GM12878 (cell line): ENCODE results near the gene CD83. TPM values are rescaled to one million over a fixed set of nuclear protein-coding genes. Genes with fewer than 3 reads are reported as not detected.

Source experiments
- ATAC-seq: fragments of 200-7000 bp; cut with Tn5 transposase; 3 replicates; pipeline ENCODE4 v1.9.1; 2020; ENCODE audit warnings: mild to moderate bottlenecking, moderate library complexity
- BruUV-seq: library from RNA; stranded (reverse); fragments of 400-500 nt; replicated peaks from 2 replicates; lab custom pipeline; 2021; lab: Mats Ljungman, UMichigan
- CTCF ChIA-PET: fragments of 300-600 bp; sonication (Branson Sonifier 250); formaldehyde crosslinking; extraction: SDS; loops from one replicate; lab custom pipeline; 2021; ENCODE audit warnings: inconsistent platforms; lab: Yijun Ruan, JAX
- POLR2A ChIA-PET: fragments of 350-600 bp; formaldehyde crosslinking; extraction: SDS; loops from one replicate; lab custom pipeline; 2021; ENCODE audit warnings: inconsistent platforms; lab: Charles Lee
- RAD21 ChIA-PET: fragments of 300-600 bp; sonication (Branson Sonifier 250); formaldehyde crosslinking; loops from one replicate; lab custom pipeline; 2023; ENCODE audit warnings: antibody characterized with exemption; ENCODE audit not compliant: unreplicated experiment; lab: Charles Lee
- SMC1A ChIA-PET: fragments of 300-600 bp; sonication (Branson Sonifier 250); formaldehyde crosslinking; loops from one replicate; lab custom pipeline; 2023; ENCODE audit not compliant: unreplicated experiment, uncharacterized antibody; lab: Charles Lee
- DNase-seq: peaks from one replicate; pipeline ENCODE4 v3.0.0-alpha.2; 2011; ENCODE audit warnings: low read depth, low spot score
- FAIRE-seq: peaks from 3 replicates; lab custom pipeline; 2011; peaks lifted over from hg19 to GRCh38; lab: Jason Lieb, UNC
- H2AFZ ChIP-seq: 2 replicates; pipeline ENCODE4 v1.6.0; 2011; ENCODE audit warnings: low read depth, low read length, control low read depth; ENCODE audit not compliant: control insufficient read depth
- H3K27ac ChIP-seq: 2 replicates; pipeline ENCODE4 v1.5.1; 2011; ENCODE audit warnings: control low read depth; ENCODE audit not compliant: control insufficient read depth, insufficient read depth
- H3K27me3 ChIP-seq, 2 experiments: replicated peaks in 1 of 2; 2 replicates each; pipeline versions ENCODE4 v1.6.0 to v1.6.1; 2011; ENCODE audit warnings: low read length in 1 of 2; ENCODE audit not compliant: control insufficient read depth in 2 of 2, insufficient read depth in 2 of 2
- H3K36me3 ChIP-seq, 2 experiments: 2 replicates each; pipeline ENCODE4 v1.5.1; 2011; ENCODE audit warnings: low read length in 1 of 2; ENCODE audit not compliant: control insufficient read depth in 2 of 2, insufficient read depth in 2 of 2
- H3K4me1 ChIP-seq: 2 replicates; pipeline ENCODE4 v1.6.1; 2011; ENCODE audit warnings: mild to moderate bottlenecking, low read length, moderate library complexity, mixed read lengths; ENCODE audit not compliant: control insufficient read depth, insufficient read depth
- H3K4me2 ChIP-seq: 2 replicates; pipeline ENCODE4 v1.6.0; 2011; ENCODE audit warnings: control low read depth; ENCODE audit not compliant: control insufficient read depth, insufficient read depth
- H3K4me3 ChIP-seq: fragments of 200-600 bp; sonication (generic); 2 replicates; pipeline ENCODE4 v1.5.1; 2016
- H3K79me2 ChIP-seq: 2 replicates; pipeline ENCODE4 v1.6.0; 2011; ENCODE audit warnings: low read length; ENCODE audit not compliant: control insufficient read depth, insufficient read depth
- H3K9ac ChIP-seq: 2 replicates; pipeline ENCODE4 v1.8.0; 2011; ENCODE audit warnings: low read length, control low read depth, mixed read lengths; ENCODE audit not compliant: control insufficient read depth, insufficient read depth
- H3K9me3 ChIP-seq: replicated peaks from 3 replicates; pipeline ENCODE4 v1.5.1; 2011; ENCODE audit warnings: mild to moderate bottlenecking, low read length; ENCODE audit not compliant: control insufficient read depth, insufficient read depth
- H4K20me1 ChIP-seq: 2 replicates; pipeline ENCODE4 v1.6.0; 2011; ENCODE audit not compliant: control insufficient read depth, insufficient read depth
- BCL3 ChIP-seq: IDR thresholded peaks from 2 replicates; pipeline ENCODE4 v1.6.1; 2011; ENCODE audit warnings: borderline replicate concordance, low read depth, mild to moderate bottlenecking, moderate library complexity, low read length; ENCODE audit not compliant: insufficient read depth, poor library complexity, severe bottlenecking
- NRF1 ChIP-seq: conservative IDR thresholded peaks from 2 replicates; pipeline ENCODE4 v1.6.1; 2011; ENCODE audit warnings: mild to moderate bottlenecking, low read depth, low read length, improper control_type of control experiment
- STAT3 ChIP-seq: IDR thresholded peaks from 2 replicates; pipeline ENCODE4 v1.6.1; 2011; ENCODE audit warnings: low read depth, low read length, improper control_type of control experiment
- TBL1XR1 ChIP-seq: IDR thresholded peaks from 2 replicates; pipeline ENCODE4 v1.6.1; 2012; ENCODE audit warnings: low read depth, low read length, improper control_type of control experiment
- TCF3 ChIP-seq: IDR thresholded peaks from 2 replicates; pipeline ENCODE4 v1.6.1; 2012; ENCODE audit warnings: low read depth, mild to moderate bottlenecking, low read length, borderline replicate concordance; ENCODE audit not compliant: insufficient read depth
- WGBS: methylation state at CpG from one replicate; pipeline ENCODE4 v1.1.6; 2016; ENCODE audit warnings: low lambda C conversion rate; ENCODE audit not compliant: insufficient replicate concordance, insufficient coverage; ENCODE audit errors: missing lambda C conversion rate; 5-methylcytosine and 5-hydroxymethylcytosine counted together
- in situ Hi-C: fragments of 300-500 bp; cut with MboI; formaldehyde crosslinking; loops from 9 replicates; pipeline ENCODE4 v1.14.3; 2018; ENCODE audit warnings: mixed read lengths
- intact Hi-C: fragments of 100-400 bp; cut with micrococcal nuclease; formaldehyde crosslinking; loops from one replicate; pipeline ENCODE4 v1.14.2; 2022; ENCODE audit not compliant: unreplicated experiment
- polyA plus RNA-seq, 11 experiments: library from polyadenylated mRNA; depleted of rRNA in 4 of 11; unstranded in 6 of 11; stranded (reverse) in 5 of 11; fragments of >200 nt; fragmentation: Nextera tagmentation in 4 of 11; fragmentation: Illumina TruSeq in 1 of 11; extraction: Ambion mirVana in 4 of 11; extraction: Trizol in 1 of 11; gene quantifications; 1 replicate in 1 of 11; 2 replicates in 10 of 11; pipeline versions ENCODE4 v1.2.1 to v1.2.3, GENCODE V29; 2011 to 2016; ENCODE audit warnings: inconsistent platforms in 2 of 11, missing spikeins in 2 of 11, low read depth in 1 of 11
- total RNA-seq, 4 experiments: library from RNA; depleted of rRNA in 3 of 4; stranded (reverse); fragments of >200 nt in 3 of 4; fragmentation: Illumina TruSeq in 1 of 4; extraction: Trizol in 1 of 4; gene quantifications; 2 replicates each; pipeline versions ENCODE4 v1.2.1 to v1.2.3, GENCODE V29; 2013 to 2021

CD83 gene
- total and polyA plus RNA-seq, 10 of the 15 experiments (the other 5 are each of a cell fraction or from before 2014, with no cell fraction given) = 76.1 to 174 (median 129) TPM

- intact Hi-C loops = loop anchor here (1.0 to 2.0 kb wide), 3 partner anchors 17 to 48 kb away; no protein-coding TSS in a partner anchor
- peaks cover 25% of the 10 kb centered on the region for H3K4me1 ChIP-seq
- TSS peak; percentile 93 for BruUV-seq
- H3K36me3 ChIP-seq = no peaks in the 10 kb centered on the region
- no peaks in the 10 kb centered on the region for H3K79me2 ChIP-seq
- no peak for DNase-seq
- peak overlapping the region; percentile 60; the same call in 1 of the 2 replicates for H3K4me3 ChIP-seq
- H4K20me1 ChIP-seq = no peaks in the 10 kb centered on the region
- in situ Hi-C loops = no loop called here
- ChIA-PET POLR2A (interaction anchor here (0.7 to 7.1 kb wide), 12 partner anchors 10 to 309 kb away, joined by 3 to 56 read pairs (median 4); no protein-coding TSS in a partner anchor), RAD21 (interaction anchor here (1.0 to 6.2 kb wide), 15 partner anchors 8 to 280 kb away, joined by 3 to 61 read pairs (median 7); partner anchors contain the start of gene CD83), SMC1A (interaction anchor here (1.1 to 10.9 kb wide), 14 partner anchors 8 to 71 kb away, joined by 3 to 226 read pairs (median 6); partner anchors contain the start of gene CD83), CTCF (interaction anchor here (0.8 to 9.4 kb wide), 11 partner anchors 8 to 166 kb away, joined by 3 to 66 read pairs (median 8); no protein-coding TSS in a partner anchor)
- no peaks in the 10 kb centered on the region for H3K9me3 ChIP-seq
- peak overlapping the region; percentile 97 for H3K27ac ChIP-seq
- 17% methylated on average over 3 of the region's 3 CpGs for WGBS
- H3K27me3 ChIP-seq = no peaks in the 10 kb centered on the region
- peak overlapping the region; percentile 88 for H3K9ac ChIP-seq
- H2AFZ ChIP-seq = peak overlapping the region; percentile 99
- no peak for FAIRE-seq
- peak; percentile 42 for ATAC-seq
- H3K4me2 ChIP-seq = peak overlapping the region; percentile 100
- TF ChIP-seq BCL3 (no peak), TCF3 (no peak), STAT3 (no peak), TBL1XR1 (no peak), NRF1 (no peak)
These were observed 43.0 kb upstream of the CD83 start for GRCh38 chr6:14074476-14075094.
